ENCODE measurements around the gene MYO1D. TPM values are rescaled to one million over a fixed set of nuclear protein-coding genes. Genes with fewer than 3 reads are reported as not detected.

The MYO1D gene
- total RNA-seq, 1 experiment from 2014 or later = 35.7 TPM

- POLR2A ChIA-PET = no interaction called here
- H3K4me2 ChIP-seq (ENCODE audit: low read length) = no peak overlapping the region
- H3K9me2 ChIP-seq (ENCODE audit: insufficient read depth) = no peaks in the 10 kb centered on the region
- peaks cover 3% of the 10 kb centered on the region; the same call in 1 of the 2 replicates for H3K27me3 ChIP-seq (ENCODE audit: insufficient read depth, low read length)
- no peak overlapping the region for H3K9ac ChIP-seq (ENCODE audit: low read length)
- H3K4me3 ChIP-seq (replicated peaks in 1 of 2; ENCODE audit: low read depth in 1 of 2, low read length in 2 of 2) = no peak overlapping the region
- RAD21 ChIA-PET (ENCODE audit: low non-redundant PET in 1 of 2, low total read pairs in 2 of 2, uncharacterized antibody in 2 of 2, unreplicated experiment in 2 of 2) = no interaction called here
- ATAC-seq (no peak), DNase-seq (ENCODE audit: low read depth, low spot score) (no peak)
- intact Hi-C loops (cut with micrococcal nuclease) = no loop called here
- CTCF ChIA-PET = interaction anchor here (1.0 kb wide), 1 partner anchor 98 kb away, joined by 4 read pairs; no protein-coding TSS in a partner anchor
- H2AFZ ChIP-seq (ENCODE audit: low read depth, low read length, poor library complexity, severe bottlenecking) = no peak overlapping the region
- no peaks in the 10 kb centered on the region for H3K9me3 ChIP-seq (ENCODE audit: control insufficient read depth in 1 of 2, insufficient read depth in 1 of 2, low read depth in 1 of 2, low read length in 2 of 2)
- H3K79me2 ChIP-seq (ENCODE audit: insufficient read depth, low read length) = no peaks in the 10 kb centered on the region
- BruUV-seq (replicated peaks) = no TSS peak
- no peak overlapping the region for H3K27ac ChIP-seq (ENCODE audit: low read depth, low read length)
- no peaks in the 10 kb centered on the region for H3K36me3 ChIP-seq (ENCODE audit: control insufficient read depth in 1 of 2, insufficient read depth in 2 of 2, low read length in 2 of 2)
- no peaks in the 10 kb centered on the region for H4K20me1 ChIP-seq (ENCODE audit: insufficient read depth)
- TF ChIP-seq TCF7L2 (IDR thresholded peaks at IDR 0.05; ENCODE audit: borderline replicate concordance, extremely low read depth, insufficient read depth, insufficient read length) (no peak), POLR2A (IDR thresholded peaks at IDR 0.05; ENCODE audit: borderline replicate concordance, extremely low read depth, insufficient read depth, insufficient read length) (no peak), ZBTB33 (IDR thresholded peaks at IDR 0.05; ENCODE audit: extremely low read depth, insufficient replicate concordance, low read length) (no peak), MAX (IDR thresholded peaks at IDR 0.05) (no peak), ELF1 (IDR thresholded peaks at IDR 0.05; ENCODE audit: borderline replicate concordance, low read depth) (no peak), YY1 (IDR thresholded peaks at IDR 0.05; ENCODE audit: extremely low read depth, insufficient replicate concordance, low read depth, low read length) (no peak), FOSL1 (IDR thresholded peaks at IDR 0.05; ENCODE audit: low read depth) (no peak), ZFX (IDR thresholded peaks at IDR 0.05) (no peak), ATF3 (IDR thresholded peaks at IDR 0.05) (no peak), POLR2AphosphoS5 (IDR thresholded peaks at IDR 0.05; ENCODE audit: low read depth, low read length) (no peak)
- H3K4me1 ChIP-seq (ENCODE audit: control insufficient read depth in 1 of 2, insufficient read depth in 2 of 2, low read length in 2 of 2) = peaks cover 5 to 11% of the 10 kb centered on the region in 2 experiments; a peak in 3 of 4 replicates
These were observed 3.9 kb upstream of the MYO1D start for GRCh38 chr17:32880671-32881453.

All from HCT116 (cell line).